ENCODE data around the gene FBXO11.

FBXO11 gene

DNA sequence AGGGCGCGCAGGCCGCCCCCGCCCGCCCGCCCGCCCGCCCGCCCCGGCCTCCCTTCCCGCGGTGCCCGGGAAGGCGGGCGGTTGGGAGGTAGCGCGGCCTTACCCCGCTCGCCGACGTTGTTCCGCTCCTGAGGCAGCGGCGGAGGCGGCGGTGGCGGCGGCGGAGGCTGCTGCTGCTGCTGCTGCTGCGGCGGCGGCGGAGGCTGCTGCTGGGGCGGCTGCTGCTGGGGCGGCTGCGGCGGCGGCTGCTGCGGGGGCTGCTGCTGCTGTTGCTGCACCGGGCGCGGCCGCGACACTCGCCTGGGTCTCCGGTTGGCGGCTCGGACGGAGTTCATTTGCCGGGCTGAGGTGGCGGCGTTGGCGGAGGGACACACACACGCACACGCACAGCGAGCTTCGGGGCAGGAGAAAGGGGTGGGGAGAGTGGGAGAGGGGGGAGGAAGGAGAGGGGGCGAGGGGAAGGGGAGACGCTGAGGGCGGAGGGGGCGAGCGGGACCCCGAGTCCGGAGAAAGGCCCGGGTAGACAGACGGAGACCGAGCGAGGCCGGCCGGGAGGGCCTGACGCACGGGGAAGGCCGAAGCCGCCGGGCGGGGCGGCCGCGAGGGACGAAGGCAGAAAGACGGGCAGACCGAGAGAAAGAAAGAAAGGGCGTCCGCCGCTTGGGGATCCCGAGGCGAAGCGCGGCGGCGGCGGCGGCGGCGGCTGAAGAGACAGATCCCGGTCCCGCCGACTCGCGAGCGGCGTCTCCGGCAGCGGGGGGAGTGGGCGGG, 727 bp downstream of the FBXO11 start:
- TF ChIP-seq FOXP2 (optimal IDR thresholded peaks at IDR 0.05; ENCODE audit: borderline replicate concordance, extremely low read depth, extremely low read length, insufficient read depth) (peak; percentile 27), TAF1 (IDR thresholded peaks at IDR 0.05; ENCODE audit: borderline replicate concordance, insufficient read depth, low read length) (no peak), POLR2AphosphoS5 (IDR thresholded peaks at IDR 0.05; ENCODE audit: low read depth, low read length) (no peak)
- TF ChIP-seq, protein P1, sequence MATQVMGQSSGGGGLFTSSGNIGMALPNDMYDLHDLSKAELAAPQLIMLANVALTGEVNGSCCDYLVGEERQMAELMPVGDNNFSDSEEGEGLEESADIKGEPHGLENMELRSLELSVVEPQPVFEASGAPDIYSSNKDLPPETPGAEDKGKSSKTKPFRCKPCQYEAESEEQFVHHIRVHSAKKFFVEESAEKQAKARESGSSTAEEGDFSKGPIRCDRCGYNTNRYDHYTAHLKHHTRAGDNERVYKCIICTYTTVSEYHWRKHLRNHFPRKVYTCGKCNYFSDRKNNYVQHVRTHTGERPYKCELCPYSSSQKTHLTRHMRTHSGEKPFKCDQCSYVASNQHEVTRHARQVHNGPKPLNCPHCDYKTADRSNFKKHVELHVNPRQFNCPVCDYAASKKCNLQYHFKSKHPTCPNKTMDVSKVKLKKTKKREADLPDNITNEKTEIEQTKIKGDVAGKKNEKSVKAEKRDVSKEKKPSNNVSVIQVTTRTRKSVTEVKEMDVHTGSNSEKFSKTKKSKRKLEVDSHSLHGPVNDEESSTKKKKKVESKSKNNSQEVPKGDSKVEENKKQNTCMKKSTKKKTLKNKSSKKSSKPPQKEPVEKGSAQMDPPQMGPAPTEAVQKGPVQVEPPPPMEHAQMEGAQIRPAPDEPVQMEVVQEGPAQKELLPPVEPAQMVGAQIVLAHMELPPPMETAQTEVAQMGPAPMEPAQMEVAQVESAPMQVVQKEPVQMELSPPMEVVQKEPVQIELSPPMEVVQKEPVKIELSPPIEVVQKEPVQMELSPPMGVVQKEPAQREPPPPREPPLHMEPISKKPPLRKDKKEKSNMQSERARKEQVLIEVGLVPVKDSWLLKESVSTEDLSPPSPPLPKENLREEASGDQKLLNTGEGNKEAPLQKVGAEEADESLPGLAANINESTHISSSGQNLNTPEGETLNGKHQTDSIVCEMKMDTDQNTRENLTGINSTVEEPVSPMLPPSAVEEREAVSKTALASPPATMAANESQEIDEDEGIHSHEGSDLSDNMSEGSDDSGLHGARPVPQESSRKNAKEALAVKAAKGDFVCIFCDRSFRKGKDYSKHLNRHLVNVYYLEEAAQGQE (IDR thresholded peaks at IDR 0.05; ENCODE audit: insufficient read depth in 1 of 2, low read depth in 2 of 2, low read length in 2 of 2) = no peak

- TF ChIP-seq FOXP2 (optimal IDR thresholded peaks at IDR 0.05; ENCODE audit: borderline replicate concordance, extremely low read depth, extremely low read length, insufficient read depth) = no peak
- TF ChIP-seq SIN3A (IDR thresholded peaks at IDR 0.05; ENCODE audit: borderline replicate concordance, insufficient read depth, low read length) = peak; percentile 60; the same call in 1 of the 2 replicates
Measured at GRCh38 chr2:47903781-47904490, 2.4 kb downstream of the FBXO11 start.

- TF ChIP-seq TAF1 (IDR thresholded peaks at IDR 0.05; ENCODE audit: borderline replicate concordance, insufficient read depth, low read length) (no peak), FOXP2 (optimal IDR thresholded peaks at IDR 0.05; ENCODE audit: borderline replicate concordance, extremely low read depth, extremely low read length, insufficient read depth) (no peak), POLR2AphosphoS5 (IDR thresholded peaks at IDR 0.05; ENCODE audit: low read depth, low read length) (no peak), SIN3A (IDR thresholded peaks at IDR 0.05; ENCODE audit: borderline replicate concordance, insufficient read depth, low read length) (no peak)
- TF ChIP-seq, protein P1 (IDR thresholded peaks at IDR 0.05; ENCODE audit: insufficient read depth in 1 of 2, low read depth in 2 of 2, low read length in 2 of 2) = no peak
Measured at GRCh38 chr2:47900857-47901256, 5.4 kb downstream of the FBXO11 start.

DNA sequence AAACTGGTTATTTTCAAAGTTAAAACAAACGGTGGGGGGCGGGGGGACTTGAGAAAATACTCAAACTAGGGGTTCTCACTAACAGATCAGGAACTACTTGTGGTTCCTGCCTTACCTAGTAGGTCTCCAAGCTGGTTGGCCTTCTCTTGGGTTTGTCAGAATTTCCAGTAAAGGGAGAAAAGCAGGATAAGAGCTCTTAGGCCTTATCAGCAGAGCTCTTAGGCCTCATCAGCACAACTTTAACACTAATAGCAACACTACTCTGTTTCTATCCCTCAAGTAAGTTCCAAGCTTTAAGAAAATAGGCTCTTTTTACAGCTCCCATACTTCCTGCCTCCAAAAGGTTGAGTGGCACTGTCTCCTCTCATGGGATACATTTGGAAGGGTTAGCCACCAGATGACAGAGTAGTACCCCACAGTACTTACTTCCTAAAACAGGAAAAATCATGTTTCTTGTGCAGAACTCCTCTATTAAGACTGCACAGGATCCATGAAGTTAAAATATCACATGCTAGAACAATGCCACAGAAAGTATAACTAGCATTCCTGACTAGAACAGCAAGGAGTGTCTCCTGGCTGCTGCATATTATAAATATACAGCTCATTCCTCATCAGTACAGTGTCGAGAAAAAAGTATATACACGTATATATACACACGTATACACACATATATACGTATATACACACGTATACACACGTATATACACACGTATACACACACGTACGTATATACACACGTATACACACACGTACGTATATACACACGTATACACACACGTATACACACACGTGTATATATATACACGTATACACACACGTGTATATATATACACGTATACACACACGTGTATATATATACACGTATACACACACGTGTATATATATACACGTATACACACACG, 6.1 kb downstream of the FBXO11 start:
- TF ChIP-seq TAF1 (IDR thresholded peaks at IDR 0.05; ENCODE audit: borderline replicate concordance, insufficient read depth, low read length) (no peak), SIN3A (IDR thresholded peaks at IDR 0.05; ENCODE audit: borderline replicate concordance, insufficient read depth, low read length) (no peak), POLR2AphosphoS5 (IDR thresholded peaks at IDR 0.05; ENCODE audit: low read depth, low read length) (no peak), FOXP2 (optimal IDR thresholded peaks at IDR 0.05; ENCODE audit: borderline replicate concordance, extremely low read depth, extremely low read length, insufficient read depth) (no peak)
- TF ChIP-seq, protein P1 (IDR thresholded peaks at IDR 0.05; ENCODE audit: insufficient read depth in 1 of 2, low read depth in 2 of 2, low read length in 2 of 2) = no peak
